ENCODE data around the gene RTEL1. TPM values are rescaled to one million over a fixed set of nuclear protein-coding genes. Genes with fewer than 3 reads are reported as not detected.
A peak's percentile ranks its signal among the peaks of the same experiment; 100 is the strongest.
"Not testable (repeated sequence)": the region's sequence is repeated elsewhere in the genome, so short reads cannot be mapped to it uniquely, and the experiment has no call there.

The RTEL1 gene
- total RNA-seq, 2 donors from 2014 or later: 25.7 to 34.9 TPM

DNA sequence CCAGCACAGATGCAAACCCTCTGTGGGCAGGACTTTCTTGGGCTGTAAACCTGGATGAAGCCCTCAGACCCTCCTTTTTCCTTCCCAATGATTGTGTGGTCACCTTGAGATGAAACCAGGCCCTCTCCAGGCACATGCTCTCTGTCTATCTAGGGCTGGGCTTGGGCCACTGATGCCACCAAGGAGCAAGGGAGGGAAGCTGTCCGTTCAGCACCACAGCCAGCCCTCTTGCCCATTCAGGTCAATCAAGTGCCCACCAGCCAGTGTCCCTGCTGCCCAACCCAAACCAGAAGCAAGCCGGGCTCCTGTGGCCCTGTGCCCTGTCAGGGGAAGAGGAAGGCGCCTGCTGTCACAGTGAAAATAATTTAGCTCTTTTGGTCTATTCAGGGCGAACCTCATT is 12.9 kb upstream of the RTEL1 start:
- Histone ChIP-seq H3K27me3 (no peaks in the 10 kb centered on the region), H3K4me1 (peaks cover 3% of the 10 kb centered on the region), H3K9me3 (no peaks in the 10 kb centered on the region), H3K4me3 (no peak overlapping the region), H3K27ac (no peak overlapping the region), H3K9ac (ENCODE audit: low read depth in 2 of 2, low read length in 2 of 2) (no peak overlapping the region), H3K36me3 (no peaks in the 10 kb centered on the region)
- no peak for DNase-seq
- TF ChIP-seq, protein P1, sequence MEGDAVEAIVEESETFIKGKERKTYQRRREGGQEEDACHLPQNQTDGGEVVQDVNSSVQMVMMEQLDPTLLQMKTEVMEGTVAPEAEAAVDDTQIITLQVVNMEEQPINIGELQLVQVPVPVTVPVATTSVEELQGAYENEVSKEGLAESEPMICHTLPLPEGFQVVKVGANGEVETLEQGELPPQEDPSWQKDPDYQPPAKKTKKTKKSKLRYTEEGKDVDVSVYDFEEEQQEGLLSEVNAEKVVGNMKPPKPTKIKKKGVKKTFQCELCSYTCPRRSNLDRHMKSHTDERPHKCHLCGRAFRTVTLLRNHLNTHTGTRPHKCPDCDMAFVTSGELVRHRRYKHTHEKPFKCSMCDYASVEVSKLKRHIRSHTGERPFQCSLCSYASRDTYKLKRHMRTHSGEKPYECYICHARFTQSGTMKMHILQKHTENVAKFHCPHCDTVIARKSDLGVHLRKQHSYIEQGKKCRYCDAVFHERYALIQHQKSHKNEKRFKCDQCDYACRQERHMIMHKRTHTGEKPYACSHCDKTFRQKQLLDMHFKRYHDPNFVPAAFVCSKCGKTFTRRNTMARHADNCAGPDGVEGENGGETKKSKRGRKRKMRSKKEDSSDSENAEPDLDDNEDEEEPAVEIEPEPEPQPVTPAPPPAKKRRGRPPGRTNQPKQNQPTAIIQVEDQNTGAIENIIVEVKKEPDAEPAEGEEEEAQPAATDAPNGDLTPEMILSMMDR (IDR thresholded peaks at IDR 0.05): no peak
- intact Hi-C loops (cut with DNase I): no loop called here

DNA sequence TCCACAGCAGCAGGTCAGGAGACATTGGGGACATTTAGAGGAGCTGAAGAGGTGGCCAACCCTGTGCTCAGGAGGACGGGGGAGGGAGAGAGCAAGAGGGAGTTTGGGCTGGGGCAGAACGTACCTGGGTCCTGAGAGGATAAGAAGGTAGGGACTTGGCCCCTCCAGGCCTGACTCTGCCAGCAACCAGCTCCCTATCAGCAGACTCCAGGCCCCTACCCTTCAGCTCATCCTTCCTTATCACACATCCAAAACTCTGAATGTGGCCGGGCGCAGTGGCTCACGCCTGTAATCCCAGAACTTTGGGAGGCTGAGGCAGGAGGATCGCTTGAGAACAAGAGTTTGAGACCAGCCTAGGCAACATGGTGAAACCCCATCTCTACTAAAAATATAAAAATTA is 9.9 kb upstream of the RTEL1 start:
- TF ChIP-seq, protein P1 (IDR thresholded peaks at IDR 0.05): no peak
- H3K36me3 ChIP-seq: no peaks in the 10 kb centered on the region
- no peak overlapping the region for H3K4me3 ChIP-seq
- H3K27me3 ChIP-seq: peaks cover 19% of the 10 kb centered on the region
- intact Hi-C loops (cut with DNase I): no loop called here
- H3K27ac ChIP-seq: no peak overlapping the region
- no peaks in the 10 kb centered on the region for H3K4me1 ChIP-seq
- no peak overlapping the region for H3K9ac ChIP-seq (ENCODE audit: low read depth in 2 of 2, low read length in 2 of 2)
- H3K9me3 ChIP-seq: no peaks in the 10 kb centered on the region
- DNase-seq: no peak

DNA sequence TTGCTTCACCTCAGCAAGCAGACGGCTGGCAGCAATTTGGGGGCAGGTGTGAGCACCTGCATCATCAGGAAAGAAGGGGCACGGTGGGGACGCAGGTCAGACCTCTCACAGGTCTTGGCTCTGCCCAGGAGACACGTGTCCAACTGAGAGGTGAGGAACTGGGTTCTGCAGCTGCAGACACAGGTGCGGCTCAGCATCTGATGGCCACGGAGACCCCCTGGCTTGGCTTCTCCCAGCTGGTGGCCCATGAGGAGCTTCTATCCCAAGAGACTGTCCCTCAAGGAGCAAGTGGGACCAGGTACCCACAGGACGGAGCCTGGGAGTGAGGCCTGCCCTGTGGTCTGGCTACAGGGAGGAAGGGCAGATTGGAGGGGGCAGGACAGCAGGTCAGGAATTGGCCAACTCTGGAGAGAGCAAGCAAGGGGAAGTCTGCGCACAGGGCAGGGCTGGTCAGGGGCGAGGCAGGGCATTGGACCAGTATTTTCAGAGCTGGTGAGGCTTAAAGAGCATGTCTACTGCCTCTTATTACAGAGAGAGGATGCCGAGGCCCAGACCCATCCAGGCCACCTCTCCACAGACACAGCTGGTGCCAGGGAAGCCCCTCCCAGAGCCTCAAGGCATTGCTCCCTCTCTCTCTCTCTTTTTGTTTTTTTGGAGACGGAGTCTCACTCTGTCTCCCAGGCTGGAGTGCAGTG is 9.1 kb upstream of the RTEL1 start:
- no peaks in the 10 kb centered on the region for H3K36me3 ChIP-seq
- no peak overlapping the region for H3K9ac ChIP-seq (ENCODE audit: low read depth in 2 of 2, low read length in 2 of 2)
- DNase-seq: no peak
- no peaks in the 10 kb centered on the region for H3K9me3 ChIP-seq
- no peak overlapping the region for H3K4me3 ChIP-seq
- no peak overlapping the region for H3K27ac ChIP-seq
- intact Hi-C loops (cut with DNase I): no loop called here
- TF ChIP-seq, protein P1 (IDR thresholded peaks at IDR 0.05): no peak
- no peaks in the 10 kb centered on the region for H3K4me1 ChIP-seq
- H3K27me3 ChIP-seq: peaks cover 19% of the 10 kb centered on the region

DNA sequence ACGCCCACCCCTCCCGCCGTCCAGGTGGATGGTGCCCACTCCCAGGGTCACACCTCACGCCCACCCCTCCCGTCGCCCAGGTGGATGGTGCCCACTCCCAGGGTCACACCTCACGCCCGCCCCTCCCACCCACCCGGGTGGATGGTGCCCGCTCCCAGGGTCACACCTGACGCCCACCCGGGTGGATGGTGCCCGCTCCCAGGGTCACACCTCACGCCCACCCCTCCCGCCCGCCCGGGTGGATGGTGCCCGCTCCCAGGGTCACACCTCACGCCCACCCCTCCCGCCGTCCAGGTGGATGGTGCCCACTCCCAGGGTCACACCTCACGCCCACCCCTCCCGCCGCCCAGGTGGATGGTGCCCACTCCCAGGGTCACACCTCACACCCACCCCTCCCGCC is 7.6 kb upstream of the RTEL1 start:
- H3K9me3 ChIP-seq; H3K36me3 ChIP-seq; H3K4me1 ChIP-seq; H3K9ac ChIP-seq (ENCODE audit: low read depth in 2 of 2, low read length in 2 of 2); DNase-seq; H3K27ac ChIP-seq; intact Hi-C loops (cut with DNase I); H3K4me3 ChIP-seq: not testable (repeated sequence)
- H3K27me3 ChIP-seq: peaks cover 19% of the 10 kb centered on the region

DNA sequence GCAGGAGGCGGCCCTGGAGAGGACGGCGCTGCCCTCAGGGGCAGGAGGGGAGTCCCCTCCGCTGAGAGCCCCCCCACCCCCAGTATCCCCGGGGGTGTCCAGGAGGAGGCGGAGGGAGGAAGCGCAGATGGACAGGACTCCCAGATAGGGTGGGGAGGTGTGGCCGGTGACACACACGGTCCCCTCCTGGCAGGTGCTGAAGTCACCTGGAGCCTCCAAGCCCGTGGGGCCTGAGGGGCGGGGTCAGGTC is 6.2 kb upstream of the RTEL1 start:
- Histone ChIP-seq H3K36me3 (no peaks in the 10 kb centered on the region), H3K27me3 (peaks cover 19% of the 10 kb centered on the region), H3K27ac (no peak overlapping the region), H3K4me3 (peak overlapping the region; percentile 50), H3K4me1 (no peaks in the 10 kb centered on the region), H3K9ac (ENCODE audit: low read depth in 2 of 2, low read length in 2 of 2) (peak overlapping the region in 1 of 2 donors; percentile 37), H3K9me3 (no peaks in the 10 kb centered on the region)
- TF ChIP-seq, protein P1 (IDR thresholded peaks at IDR 0.05): no peak
- DNase-seq: no peak
- intact Hi-C loops (cut with DNase I): no loop called here

DNA sequence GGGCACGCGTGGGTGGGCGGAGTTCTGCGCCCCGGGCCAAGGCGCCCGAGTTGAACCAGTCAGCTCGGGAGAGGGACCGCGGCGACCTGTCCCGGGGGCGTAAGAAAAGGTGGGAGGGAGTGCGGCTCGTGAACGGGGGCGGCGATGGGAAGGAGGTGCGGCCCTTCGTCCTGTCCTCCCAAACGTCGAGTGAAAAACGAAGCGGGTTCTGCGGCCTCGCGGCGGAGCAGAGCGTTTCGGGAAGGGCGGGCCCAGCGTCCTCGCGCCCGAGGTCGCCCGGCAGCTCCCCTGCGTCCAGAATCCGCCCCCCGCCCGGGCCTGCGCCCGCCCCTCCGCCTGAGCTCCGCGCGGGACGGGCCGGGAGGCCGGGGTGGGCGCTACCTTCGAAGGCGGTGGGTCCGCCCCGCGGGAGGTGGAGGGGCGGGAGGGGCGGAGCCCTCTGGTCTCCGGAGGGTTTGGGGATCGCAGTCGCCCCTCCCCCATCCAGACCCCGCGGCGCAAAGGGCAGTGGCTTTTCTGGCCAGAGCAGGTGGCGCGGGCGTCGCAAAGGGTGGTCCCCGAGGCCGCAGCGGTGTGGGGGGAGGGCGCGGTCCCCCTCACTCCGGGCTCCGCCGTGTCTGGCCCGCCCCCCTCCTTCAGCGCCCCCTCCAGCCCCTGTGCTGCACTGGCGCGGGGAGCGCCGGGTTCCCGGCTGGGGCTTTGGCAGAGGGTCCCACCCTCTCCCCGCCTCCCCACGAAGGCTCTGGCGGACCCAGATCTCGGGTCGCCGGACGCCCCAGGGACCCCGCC is 5.7 kb upstream of the RTEL1 start:
- Histone ChIP-seq H3K9me3 (no peaks in the 10 kb centered on the region), H3K4me1 (no peaks in the 10 kb centered on the region), H3K27ac (no peak overlapping the region), H3K4me3 (peak overlapping the region; percentile 50), H3K9ac (ENCODE audit: low read depth in 2 of 2, low read length in 2 of 2) (peak overlapping the region in 1 of 2 donors; percentile 72), H3K36me3 (no peaks in the 10 kb centered on the region), H3K27me3 (peaks cover 19% of the 10 kb centered on the region)
- TF ChIP-seq, protein P1 (IDR thresholded peaks at IDR 0.05): no peak
- intact Hi-C loops (cut with DNase I): no loop called here
- DNase-seq: no peak

Measured in colonic mucosa (tissue), 4 donors.